ENCODE measurements around the gene PIPOX.

PIPOX gene

DNA sequence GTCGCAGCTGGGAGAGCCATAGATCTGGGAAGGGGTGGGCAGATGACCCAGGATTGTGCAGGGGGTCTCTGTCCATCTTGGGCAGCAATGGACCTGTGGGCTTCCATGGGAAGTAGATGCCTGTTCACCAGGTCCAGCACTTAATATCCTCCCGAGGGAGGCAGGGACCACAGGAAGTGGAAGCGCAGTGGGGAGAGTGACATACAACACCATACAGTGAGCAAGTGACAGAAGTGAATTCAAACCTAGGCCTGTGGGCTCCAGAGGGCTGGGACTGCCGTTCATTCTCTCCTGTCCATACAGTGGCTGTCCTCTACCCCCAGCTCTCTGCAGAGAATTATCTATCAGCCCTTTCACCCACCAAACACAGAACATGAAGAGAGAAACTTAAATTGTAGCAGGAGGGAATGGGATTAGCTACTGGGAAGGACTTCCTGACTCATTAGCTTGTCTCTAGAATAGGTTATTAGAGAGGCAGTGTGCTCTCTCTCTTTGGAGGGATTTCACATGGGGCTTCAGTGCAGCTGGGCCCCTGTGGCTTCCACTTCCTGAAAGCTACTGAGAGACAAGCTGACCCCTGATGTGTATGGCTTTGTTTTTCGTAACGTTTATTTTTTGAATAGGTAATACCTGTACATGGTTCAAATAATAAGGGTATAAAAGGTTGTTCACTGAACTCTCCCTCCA lies 24.0 kb upstream of the PIPOX start:
- peak; percentile 23 for DNase-seq

GRCh38 chr17:29019475-29020181 lies 23.3 kb upstream of the PIPOX start:
- in situ Hi-C loops (cut with MboI; ENCODE audit: low pct_unique_long_range_greater_than_20kb, low sequenced_read_pairs): no loop called here
- DNase-seq: no peak

More for the DNA sequence above, 24.0 kb upstream of the PIPOX start:
- in situ Hi-C loops (cut with MboI; ENCODE audit: low pct_unique_long_range_greater_than_20kb, low sequenced_read_pairs): no loop called here

DNA sequence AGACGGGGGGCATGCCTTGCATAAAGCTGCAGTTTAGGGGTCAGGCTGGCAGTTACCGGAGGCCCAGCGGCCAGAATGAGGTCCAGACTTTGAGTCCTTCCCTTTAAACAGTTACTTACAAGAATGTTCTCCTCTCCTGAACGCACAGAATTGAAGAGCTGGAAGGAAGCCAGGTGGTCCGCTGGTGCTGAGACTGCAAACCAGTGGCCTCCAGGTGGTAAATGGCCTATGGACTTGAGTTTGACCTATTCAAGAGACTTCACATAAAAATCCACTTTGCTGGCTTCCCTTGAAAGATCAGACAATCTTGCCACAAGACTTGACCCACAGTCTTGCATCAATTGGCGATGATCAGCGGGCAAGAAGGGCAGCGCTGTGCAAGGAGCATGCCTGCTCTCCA lies 22.4 kb upstream of the PIPOX start:
- DNase-seq: no peak
- in situ Hi-C loops (cut with MboI; ENCODE audit: low pct_unique_long_range_greater_than_20kb, low sequenced_read_pairs): no loop called here

DNA sequence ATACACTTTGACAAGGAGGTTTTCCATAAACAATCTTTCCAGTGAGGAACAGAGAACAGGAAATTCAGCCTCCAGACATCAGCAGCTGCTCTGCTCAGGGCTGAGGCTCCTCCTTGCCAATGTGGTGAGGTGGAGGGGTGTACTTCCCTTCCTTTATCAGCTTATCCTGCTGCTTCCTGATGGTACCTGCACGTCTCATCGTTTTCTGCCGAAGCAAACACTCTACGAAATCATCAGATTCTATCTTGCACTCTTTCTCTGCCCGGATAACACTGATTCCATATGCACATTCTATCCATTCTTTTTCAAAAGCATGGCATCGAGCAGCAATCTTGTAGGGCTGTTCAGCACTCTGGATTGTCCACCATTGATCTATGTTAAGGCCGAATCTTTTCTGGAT lies 21.7 kb upstream of the PIPOX start:
- peak; percentile 48 for DNase-seq
- in situ Hi-C loops (cut with MboI; ENCODE audit: low pct_unique_long_range_greater_than_20kb, low sequenced_read_pairs): no loop called here

- in situ Hi-C loops (cut with MboI; ENCODE audit: low pct_unique_long_range_greater_than_20kb, low sequenced_read_pairs): no loop called here
- DNase-seq: no peak
Measured at GRCh38 chr17:29022074-29022473, 20.9 kb upstream of the PIPOX start.

GRCh38 chr17:29024316-29024952 lies 18.5 kb upstream of the PIPOX start:
- in situ Hi-C loops (cut with MboI; ENCODE audit: low pct_unique_long_range_greater_than_20kb, low sequenced_read_pairs): no loop called here
- DNase-seq: no peak

DNA sequence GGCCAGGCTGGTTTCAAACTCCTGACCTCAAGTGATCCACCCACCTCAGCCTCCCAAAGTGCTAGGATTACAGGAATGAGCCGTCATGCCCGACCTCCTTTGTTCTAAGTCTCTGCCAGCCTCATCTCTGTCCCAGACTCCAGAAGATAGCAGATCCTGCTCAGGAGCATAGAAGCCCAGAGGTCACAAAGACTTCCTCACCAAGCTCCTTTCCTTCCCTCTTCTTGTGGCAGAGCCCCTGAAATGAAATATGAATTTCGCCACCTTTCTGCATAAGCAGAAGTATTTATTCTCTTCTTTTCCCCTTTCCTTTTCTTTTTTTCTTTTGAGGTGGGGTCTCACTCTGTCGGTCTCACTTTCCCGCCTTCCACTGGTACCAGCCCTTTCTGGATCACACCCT lies 11.5 kb upstream of the PIPOX start:
- in situ Hi-C loops (cut with MboI; ENCODE audit: low pct_unique_long_range_greater_than_20kb, low sequenced_read_pairs): no loop called here
- DNase-seq: no peak

GRCh38 chr17:29032013-29032856 lies 10.7 kb upstream of the PIPOX start:
- in situ Hi-C loops (cut with MboI; ENCODE audit: low pct_unique_long_range_greater_than_20kb, low sequenced_read_pairs): no loop called here
- no peak for DNase-seq

DNA sequence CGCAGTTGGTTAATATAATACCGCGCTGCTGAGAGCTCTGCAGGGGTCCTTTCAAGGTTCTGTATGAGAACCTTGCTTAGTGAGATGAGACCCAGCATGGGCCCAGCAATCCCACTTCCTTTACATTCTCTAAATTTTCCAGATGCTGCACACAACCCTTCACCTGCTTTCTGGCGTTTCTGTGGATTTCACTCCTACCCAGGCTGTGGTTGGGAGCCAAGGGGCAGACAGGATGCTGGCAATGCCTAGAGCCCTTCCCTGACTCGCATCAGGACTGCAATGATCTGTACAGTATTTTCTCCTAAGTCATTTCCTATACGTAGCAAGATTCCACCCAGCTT lies 10.1 kb upstream of the PIPOX start:
- no peak for DNase-seq
- in situ Hi-C loops (cut with MboI; ENCODE audit: low pct_unique_long_range_greater_than_20kb, low sequenced_read_pairs): no loop called here

- no peak for DNase-seq
- in situ Hi-C loops (cut with MboI; ENCODE audit: low pct_unique_long_range_greater_than_20kb, low sequenced_read_pairs): no loop called here
Measured at GRCh38 chr17:29034510-29034909, 8.4 kb upstream of the PIPOX start.

DNA sequence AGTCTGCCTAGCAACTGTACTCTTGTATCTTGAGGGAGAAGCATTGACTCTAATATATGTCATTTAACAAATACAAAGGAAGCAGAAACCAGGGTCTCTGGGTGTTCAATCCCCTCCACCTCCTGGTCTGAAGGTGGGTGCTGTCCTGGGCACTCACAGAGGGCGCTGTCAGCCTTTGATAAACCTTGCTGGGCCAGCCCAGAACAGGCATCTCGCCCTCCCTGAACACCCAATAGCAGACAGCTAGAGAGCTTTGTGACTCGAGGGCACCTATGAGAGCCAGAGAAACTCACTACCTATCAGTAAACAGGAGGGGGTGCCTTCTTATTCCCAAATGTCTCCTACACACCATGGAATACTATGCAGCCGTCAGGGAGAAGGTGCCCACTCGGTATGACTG lies 6.4 kb upstream of the PIPOX start:
- DNase-seq: no peak

DNA sequence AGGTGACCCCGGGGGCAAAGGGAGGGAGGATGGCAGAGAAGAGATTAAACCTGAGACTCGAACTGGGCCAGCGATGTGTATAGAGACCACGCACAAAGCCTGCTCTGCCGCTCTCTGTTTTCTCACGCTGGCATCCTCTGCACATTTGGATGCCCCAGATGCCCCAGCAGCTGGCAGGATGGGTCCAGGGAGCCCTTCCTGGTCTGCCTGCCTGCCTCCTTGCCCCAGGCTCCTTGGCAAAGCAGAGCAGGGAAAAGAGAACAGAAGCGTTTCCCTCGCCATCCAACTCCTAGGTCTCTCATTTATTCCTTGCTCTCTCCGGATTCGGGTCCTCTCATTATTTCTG lies 5.2 kb upstream of the PIPOX start:
- no peak for DNase-seq
- in situ Hi-C loops (cut with MboI; ENCODE audit: low pct_unique_long_range_greater_than_20kb, low sequenced_read_pairs): no loop called here

More for the DNA sequence above, 6.4 kb upstream of the PIPOX start:
- in situ Hi-C loops (cut with MboI; ENCODE audit: low pct_unique_long_range_greater_than_20kb, low sequenced_read_pairs): no loop called here

GRCh38 chr17:29038085-29038795 lies 4.7 kb upstream of the PIPOX start:
- in situ Hi-C loops (cut with MboI; ENCODE audit: low pct_unique_long_range_greater_than_20kb, low sequenced_read_pairs): no loop called here
- DNase-seq: no peak

- in situ Hi-C loops (cut with MboI; ENCODE audit: low pct_unique_long_range_greater_than_20kb, low sequenced_read_pairs): no loop called here
- DNase-seq: no peak
Measured at GRCh38 chr17:29039764-29040598, 3.0 kb upstream of the PIPOX start.

DNA sequence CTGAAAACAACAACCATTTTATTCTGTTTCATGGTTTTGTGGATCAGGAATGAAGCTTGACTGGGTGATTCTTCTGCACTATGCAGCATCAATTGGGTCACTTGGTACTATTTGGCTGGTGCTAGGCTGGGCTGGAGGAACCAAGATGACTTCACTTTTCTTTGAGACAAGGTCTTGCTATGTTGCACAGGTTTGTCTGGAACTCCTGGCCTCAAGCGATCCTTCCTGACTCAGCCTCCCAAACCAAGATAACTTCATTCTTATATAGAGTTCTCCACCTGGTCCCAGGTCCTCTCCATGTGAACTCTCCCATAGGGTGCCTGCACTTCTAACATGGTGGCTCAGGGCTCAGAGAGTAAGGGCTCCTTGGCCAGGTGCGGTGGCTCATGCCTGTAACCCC lies 1.9 kb upstream of the PIPOX start:
- no peak for DNase-seq
- in situ Hi-C loops (cut with MboI; ENCODE audit: low pct_unique_long_range_greater_than_20kb, low sequenced_read_pairs): no loop called here

DNA sequence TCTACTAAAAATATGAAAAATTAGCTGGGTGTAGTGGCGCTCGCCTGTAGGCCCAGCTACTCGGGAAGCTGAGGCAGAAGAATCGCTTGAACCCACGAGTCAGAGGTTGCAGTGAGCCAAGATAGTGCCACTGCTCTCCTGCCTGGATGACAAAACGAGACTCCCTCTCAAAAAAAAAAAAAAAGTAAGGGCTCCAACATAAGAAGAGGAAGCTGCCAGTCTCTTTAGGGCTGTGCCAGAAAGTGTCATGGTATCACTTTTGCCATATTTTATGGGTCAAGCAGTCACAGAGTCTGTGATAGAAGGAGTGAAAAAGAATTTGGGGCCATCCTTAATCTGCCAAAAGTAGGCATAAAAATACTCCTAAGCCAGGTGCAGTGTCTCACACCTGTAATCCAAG lies 1.4 kb upstream of the PIPOX start:
- DNase-seq: no peak
- in situ Hi-C loops (cut with MboI; ENCODE audit: low pct_unique_long_range_greater_than_20kb, low sequenced_read_pairs): no loop called here

DNA sequence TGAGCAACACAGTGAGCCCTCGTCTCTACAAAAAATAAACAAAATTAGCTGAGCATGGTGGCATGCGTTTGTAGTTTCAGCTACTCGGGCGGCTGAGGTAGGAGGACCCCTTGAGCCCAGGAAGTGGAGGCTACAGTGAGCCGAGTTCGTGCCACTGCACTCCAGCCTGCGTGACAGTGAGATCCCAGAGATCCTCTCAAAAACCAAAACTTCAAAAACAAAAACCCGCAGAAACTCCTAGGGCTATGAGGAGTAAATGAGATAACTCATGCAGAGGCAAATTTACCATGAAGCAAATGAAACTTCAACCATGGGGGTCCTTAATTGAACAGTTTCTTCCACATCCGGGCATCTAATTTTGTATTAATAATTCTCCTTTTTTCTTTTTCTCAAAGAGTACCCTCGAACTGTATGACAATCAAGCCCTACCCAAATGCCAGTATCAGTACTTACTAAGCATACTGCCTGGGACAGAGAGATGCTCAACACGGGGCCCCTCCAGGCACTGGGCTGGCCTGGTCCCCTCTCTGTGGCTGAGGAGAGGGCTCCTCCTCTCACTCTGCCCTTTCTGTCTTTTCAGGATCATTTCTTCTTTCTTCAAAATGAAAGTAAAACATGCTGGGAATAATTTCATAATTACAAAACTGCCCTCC lies 789 bp upstream of the PIPOX start:
- in situ Hi-C loops (cut with MboI; ENCODE audit: low pct_unique_long_range_greater_than_20kb, low sequenced_read_pairs): no loop called here
- no peak for DNase-seq

GRCh38 chr17:29043539-29044145 lies 701 bp downstream of the PIPOX start:
- in situ Hi-C loops (cut with MboI; ENCODE audit: low pct_unique_long_range_greater_than_20kb, low sequenced_read_pairs): no loop called here
- no peak for DNase-seq

All from KBM-7 (cell line).